Colonic mucosa (tissue), 4 donors: Measurements from ENCODE around the gene HIPK1. TPM values are rescaled to one million over a fixed set of nuclear protein-coding genes. Genes with fewer than 3 reads are reported as not detected.
A peak's percentile ranks its signal among the peaks of the same experiment; 100 is the strongest.

Experiments used
- DNase-seq: peaks from one replicate; pipeline ENCODE4 v3.0.0-alpha.2; 2020
- H3K27ac ChIP-seq: fragments of 200-600 bp; one replicate; pipeline ENCODE4 v1.8.0; 2021
- H3K27me3 ChIP-seq: fragments of 200-600 bp; one replicate; pipeline ENCODE4 v1.8.0; 2021
- H3K36me3 ChIP-seq: fragments of 200-600 bp; one replicate; pipeline ENCODE4 v1.8.0; 2021
- H3K4me1 ChIP-seq: fragments of 200-600 bp; one replicate; pipeline ENCODE4 v1.8.0; 2021; ENCODE audit warnings: mild to moderate bottlenecking
- H3K4me3 ChIP-seq: fragments of 200-600 bp; one replicate; pipeline ENCODE4 v1.8.0; 2021
- H3K9ac ChIP-seq, 2 donors: one replicate each; pipeline ENCODE4 v1.7.0; 2013; ENCODE audit warnings: control low read depth in 2 of 2, low read depth in 2 of 2, low read length in 2 of 2
- H3K9me3 ChIP-seq: fragments of 200-600 bp; one replicate; pipeline ENCODE4 v1.8.0; 2021
- CTCF ChIP-seq: fragments of 200-600 bp; IDR thresholded peaks from one replicate; pipeline ENCODE4 v1.8.0; 2022; ENCODE audit warnings: antibody characterized with exemption, mild to moderate bottlenecking
- intact Hi-C: fragments of 100-400 bp; cut with DNase I; formaldehyde crosslinking; loops from one replicate; pipeline ENCODE4 v1.14.1; 2022
- total RNA-seq, 2 donors: library from RNA; stranded (reverse); fragmentation: NEBNext Ultra II Directional in 1 of 2; extraction: Animal tissue kit (Norgen Biotek cat#: 25700) in 1 of 2; gene quantifications; one replicate each; pipeline ENCODE4 v1.2.1, GENCODE V29; 2021
- donor health status: healthy.
- donor health status: DM: no; HTN: no; CAD: no.
- donor health status: DM: no; HTN: no; CAD: no.

The HIPK1 gene
- total RNA-seq, 2 donors from 2014 or later: 61.2 to 91.2 TPM

GRCh38 chr1:113904674-113905434 lies 24.3 kb upstream of the HIPK1 start, which contains the start of the genes AP4B1 and DCLRE1B:
Gene AP4B1, minus strand, starts transcription at chr1:113904799. Its CDS starts 82 bp downstream, at chr1:113904717.
Gene DCLRE1B, plus strand, starts transcription at chr1:113905326. Its CDS starts 261 bp downstream, at chr1:113905587.
- Histone ChIP-seq H3K27ac (peak within 1 kb of the TSS; percentile 93), H3K4me1 (peaks cover 10% of the 10 kb centered on the region), H3K36me3 (no peaks in the 10 kb centered on the region), H3K4me3 (peak within 1 kb of the TSS; percentile 58), H3K9ac (peak within 1 kb of the TSS; percentile 78 to 94), H3K27me3 (no peaks in the 10 kb centered on the region), H3K9me3 (no peaks in the 10 kb centered on the region)
- peak; percentile 42 for TF ChIP-seq CTCF
- peak; percentile 99 for DNase-seq
- intact Hi-C loops: loop anchor here (2.0 kb wide), 2 partner anchors 24 to 68 kb away; partner anchors contain the start of gene HIPK1

DNA sequence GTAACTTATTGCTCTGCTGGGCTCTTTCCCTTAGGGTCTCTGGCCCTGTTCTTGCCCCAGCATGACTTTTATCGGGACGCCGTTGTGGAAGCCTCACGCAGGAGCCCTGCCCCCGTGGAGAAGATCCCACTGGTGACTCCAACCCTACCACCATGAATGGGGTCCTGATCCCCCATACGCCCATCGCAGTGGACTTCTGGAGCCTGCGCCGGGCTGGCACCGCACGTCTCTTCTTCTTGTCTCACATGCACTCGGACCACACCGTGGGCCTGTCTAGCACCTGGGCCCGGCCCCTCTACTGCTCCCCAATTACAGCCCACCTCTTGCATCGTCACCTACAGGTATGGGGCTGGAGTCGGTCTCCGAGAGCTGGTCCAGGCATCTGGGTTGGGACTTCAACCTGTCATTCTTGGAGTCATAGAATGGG lies 23.7 kb upstream of the HIPK1 start:
- no peak for DNase-seq
- Histone ChIP-seq H3K9ac (peak overlapping the region; percentile 78 to 94), H3K4me1 (peaks cover 10% of the 10 kb centered on the region), H3K27ac (peak overlapping the region; percentile 93), H3K27me3 (no peaks in the 10 kb centered on the region), H3K36me3 (no peaks in the 10 kb centered on the region), H3K9me3 (no peaks in the 10 kb centered on the region), H3K4me3 (peak overlapping the region; percentile 58)
- intact Hi-C loops: loop anchor here (2.0 kb wide), 2 partner anchors 23 to 69 kb away; partner anchors contain the start of gene HIPK1
- TF ChIP-seq CTCF: no peak

DNA sequence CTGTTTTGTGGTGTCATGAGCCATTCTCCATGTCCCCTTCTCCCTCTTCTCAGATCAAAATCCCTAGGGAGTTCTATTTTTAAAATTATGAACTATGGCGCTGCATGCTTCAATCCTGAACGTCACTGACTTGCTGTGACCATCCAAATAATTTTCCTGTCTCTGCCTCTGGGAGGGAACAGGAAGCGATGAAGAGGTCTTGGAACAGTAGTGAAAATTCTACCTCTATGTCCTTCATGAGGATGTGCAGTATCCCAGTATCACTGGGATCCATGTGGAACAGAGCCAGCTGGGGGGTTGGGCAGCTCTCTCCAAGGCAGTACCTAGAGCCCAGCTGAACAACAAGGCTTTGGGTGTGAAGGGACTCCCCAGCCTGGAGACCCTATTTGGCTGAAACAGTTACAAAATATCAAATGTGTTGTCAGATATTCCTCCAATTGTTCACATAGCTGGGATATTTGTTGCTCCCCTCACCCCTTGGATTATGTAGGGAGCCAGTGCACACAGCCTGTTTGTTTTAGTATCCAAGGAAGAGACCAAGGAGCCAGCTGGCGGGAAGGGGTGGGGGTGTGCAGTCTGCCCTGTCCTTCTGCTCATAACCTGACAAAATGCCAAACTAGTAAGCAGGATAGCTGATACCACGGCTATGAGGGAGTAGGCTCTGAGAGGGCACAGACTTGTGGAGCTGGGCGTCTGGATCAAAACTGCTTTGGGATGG lies 16.4 kb upstream of the HIPK1 start:
- no peak for DNase-seq
- Histone ChIP-seq H3K36me3 (no peaks in the 10 kb centered on the region), H3K4me1 (no peaks in the 10 kb centered on the region), H3K9ac (no peak overlapping the region), H3K27me3 (no peaks in the 10 kb centered on the region), H3K4me3 (no peak overlapping the region), H3K9me3 (no peaks in the 10 kb centered on the region), H3K27ac (no peak overlapping the region)
- intact Hi-C loops: no loop called here
- no peak for TF ChIP-seq CTCF

DNA sequence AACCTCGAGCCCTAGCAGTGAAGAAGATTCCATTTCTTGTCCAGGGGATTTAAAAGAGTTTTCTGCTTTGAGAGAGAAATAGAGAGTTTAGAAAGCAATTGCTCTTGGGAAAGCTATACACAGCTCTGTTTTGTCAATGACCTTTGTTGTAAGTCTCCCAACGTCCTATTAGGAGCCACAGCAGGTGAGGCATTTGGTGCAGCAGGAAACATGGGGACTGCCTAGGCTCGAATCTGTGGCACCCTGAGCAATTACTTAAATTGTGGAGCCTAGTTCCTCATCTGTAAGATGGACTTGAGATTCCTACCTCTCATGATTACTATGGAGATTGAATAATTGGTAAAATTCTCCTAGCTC lies 15.8 kb upstream of the HIPK1 start:
- no peak overlapping the region for H3K4me3 ChIP-seq
- no peaks in the 10 kb centered on the region for H3K27me3 ChIP-seq
- no peak for TF ChIP-seq CTCF
- no peaks in the 10 kb centered on the region for H3K36me3 ChIP-seq
- DNase-seq: no peak
- H3K9me3 ChIP-seq: no peaks in the 10 kb centered on the region
- intact Hi-C loops: no loop called here
- no peak overlapping the region for H3K27ac ChIP-seq
- no peaks in the 10 kb centered on the region for H3K4me1 ChIP-seq
- H3K9ac ChIP-seq: no peak overlapping the region

DNA sequence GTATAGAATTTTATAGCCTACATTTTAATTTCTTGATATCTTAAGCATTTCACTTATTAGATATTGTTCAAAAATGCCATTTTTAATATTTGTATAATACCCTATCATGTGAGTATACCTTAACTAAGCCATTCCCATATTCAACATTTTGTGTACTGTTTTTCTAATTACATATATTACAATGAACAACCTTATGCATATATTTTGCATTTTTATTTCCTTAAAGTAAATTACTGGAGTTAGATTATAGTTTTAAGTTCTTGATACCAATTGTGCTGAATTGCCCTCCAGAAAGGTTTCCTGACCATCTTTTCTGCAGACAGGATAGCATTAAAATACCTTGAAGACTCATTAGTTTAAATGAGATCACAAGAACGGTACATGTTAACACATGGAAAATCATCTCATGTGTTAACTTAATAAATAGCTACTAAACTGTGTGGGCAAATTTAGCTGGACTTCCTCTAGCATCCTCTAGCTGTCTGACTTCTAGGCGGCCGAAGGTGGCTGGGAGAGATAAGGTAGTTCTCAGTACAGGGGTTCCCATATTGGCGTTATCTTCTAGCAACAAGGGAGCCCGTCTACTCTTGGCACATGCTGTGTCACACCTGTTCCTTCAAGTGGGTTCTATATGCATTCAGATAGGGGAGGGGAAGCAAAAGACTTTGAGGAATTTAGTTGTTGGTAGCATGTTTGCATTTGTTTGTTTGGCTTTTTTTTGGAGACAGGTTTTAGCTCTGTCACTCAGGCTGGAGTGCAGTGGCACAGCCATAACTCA lies 15.0 kb upstream of the HIPK1 start:
- no peaks in the 10 kb centered on the region for H3K36me3 ChIP-seq
- no peak overlapping the region for H3K27ac ChIP-seq
- no peak overlapping the region for H3K9ac ChIP-seq
- TF ChIP-seq CTCF: no peak
- H3K9me3 ChIP-seq: no peaks in the 10 kb centered on the region
- DNase-seq: no peak
- H3K27me3 ChIP-seq: no peaks in the 10 kb centered on the region
- H3K4me3 ChIP-seq: no peak overlapping the region
- no peaks in the 10 kb centered on the region for H3K4me1 ChIP-seq
- intact Hi-C loops: no loop called here
